Measurements from ENCODE around the gene ADORA2A. TPM values are rescaled to one million over a fixed set of nuclear protein-coding genes. Genes with fewer than 3 reads are reported as not detected.

ADORA2A gene
- total RNA-seq, 1 experiment from 2014 or later, result 7.6 TPM

GRCh38 chr22:24463071-24463760, 35.8 kb downstream of the ADORA2A start (continued):
- TF ChIP-seq AFF4 (CRISPR knock-in tag; IDR thresholded peaks at IDR 0.05; ENCODE audit: borderline replicate concordance), result no peak
- no peak for TF ChIP-seq CDX4 (CRISPR knock-in tag; IDR thresholded peaks at IDR 0.05; ENCODE audit: borderline replicate concordance)
- no peak for TF ChIP-seq ZNF263 (CRISPR knock-in tag; IDR thresholded peaks at IDR 0.05; ENCODE audit: low read depth)
- no peak for TF ChIP-seq E2F5 (CRISPR knock-in tag; IDR thresholded peaks at IDR 0.05)
- no peak for TF ChIP-seq ZNF317 (CRISPR knock-in tag; IDR thresholded peaks at IDR 0.05; ENCODE audit: borderline replicate concordance, low read depth)

GRCh38 chr22:24465566-24465965, 38.2 kb downstream of the ADORA2A start:
- ChIA-PET CTCF (interaction anchor here (0.7 to 2.3 kb wide), 3 partner anchors 37 to 44 kb away, joined by 3 to 9 read pairs (median 7); no protein-coding TSS in a partner anchor), POLR2A (no interaction called here)
- Mint-ChIP-seq H3K27me3 (ENCODE audit: low read depth) (no peaks in the 10 kb centered on the region), H3K9me3 (no peaks in the 10 kb centered on the region), H3K27ac (no peak overlapping the region), H3K4me3 (no peak overlapping the region), H3K36me3 (no peaks in the 10 kb centered on the region), H3K4me1 (peaks cover 17% of the 10 kb centered on the region)
- no peak for ATAC-seq
- no peak for DNase-seq (ENCODE audit: low spot score)
- TF ChIP-seq, protein P1, sequence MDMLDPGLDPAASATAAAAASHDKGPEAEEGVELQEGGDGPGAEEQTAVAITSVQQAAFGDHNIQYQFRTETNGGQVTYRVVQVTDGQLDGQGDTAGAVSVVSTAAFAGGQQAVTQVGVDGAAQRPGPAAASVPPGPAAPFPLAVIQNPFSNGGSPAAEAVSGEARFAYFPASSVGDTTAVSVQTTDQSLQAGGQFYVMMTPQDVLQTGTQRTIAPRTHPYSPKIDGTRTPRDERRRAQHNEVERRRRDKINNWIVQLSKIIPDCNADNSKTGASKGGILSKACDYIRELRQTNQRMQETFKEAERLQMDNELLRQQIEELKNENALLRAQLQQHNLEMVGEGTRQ (CRISPR knock-in tag; IDR thresholded peaks at IDR 0.05), result no peak
- TF ChIP-seq NR1H2 (CRISPR knock-in tag; IDR thresholded peaks at IDR 0.05) (no peak), AFF4 (CRISPR knock-in tag; IDR thresholded peaks at IDR 0.05; ENCODE audit: borderline replicate concordance) (no peak), HMGXB4 (CRISPR knock-in tag; IDR thresholded peaks at IDR 0.05) (no peak), CREB1 (CRISPR knock-in tag; IDR thresholded peaks at IDR 0.05) (no peak), ZNF512 (CRISPR knock-in tag; IDR thresholded peaks at IDR 0.05; ENCODE audit: borderline replicate concordance) (no peak), ZNF416 (CRISPR knock-in tag; IDR thresholded peaks at IDR 0.05) (no peak), ZMAT4 (CRISPR knock-in tag; IDR thresholded peaks at IDR 0.05) (no peak), ZNF138 (CRISPR knock-in tag; conservative IDR thresholded peaks at IDR 0.05) (no peak), ZSCAN18 (CRISPR knock-in tag; IDR thresholded peaks at IDR 0.05) (no peak)

Measured in WTC11 (cell line).